ENCODE measurements around the gene RALGAPA2.

Gene RALGAPA2

GRCh38 chr20:20436689-20437088 is 275.8 kb downstream of the RALGAPA2 start:
- no peak for DNase-seq (ENCODE audit: low spot score)

GRCh38 chr20:20435453-20435852 is 277.0 kb downstream of the RALGAPA2 start:
- no peak for DNase-seq (ENCODE audit: low spot score)

- DNase-seq (ENCODE audit: low spot score): no peak
These were observed 279.7 kb downstream of the RALGAPA2 start for GRCh38 chr20:20432618-20433286.

- no peak for DNase-seq (ENCODE audit: low spot score)
These were observed 282.4 kb downstream of the RALGAPA2 start for GRCh38 chr20:20430066-20430465.

DNA sequence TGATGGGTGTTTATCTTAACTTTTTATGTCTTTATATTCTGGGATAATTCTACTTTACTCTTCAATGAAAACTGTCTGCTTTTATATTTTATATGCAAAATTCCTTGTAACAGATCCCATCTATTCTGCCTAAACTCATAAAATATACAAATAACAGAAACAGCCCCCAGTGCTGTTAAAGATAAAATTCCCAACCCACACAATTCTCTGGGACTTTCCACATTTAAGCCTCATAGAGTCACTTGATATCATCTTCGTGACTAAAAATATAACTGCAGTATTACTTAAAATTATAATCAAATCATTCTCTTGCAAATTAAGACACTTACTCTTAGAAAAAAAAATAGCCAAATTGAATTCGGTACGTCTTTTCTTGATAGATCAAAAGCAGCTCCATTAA is 284.4 kb downstream of the RALGAPA2 start:
- DNase-seq (ENCODE audit: low spot score): no peak

- DNase-seq (ENCODE audit: low spot score): no peak
These were observed 285.1 kb downstream of the RALGAPA2 start for GRCh38 chr20:20427227-20427864.

GRCh38 chr20:20426655-20426907 is 285.9 kb downstream of the RALGAPA2 start:
- DNase-seq (ENCODE audit: low spot score): no peak

DNA sequence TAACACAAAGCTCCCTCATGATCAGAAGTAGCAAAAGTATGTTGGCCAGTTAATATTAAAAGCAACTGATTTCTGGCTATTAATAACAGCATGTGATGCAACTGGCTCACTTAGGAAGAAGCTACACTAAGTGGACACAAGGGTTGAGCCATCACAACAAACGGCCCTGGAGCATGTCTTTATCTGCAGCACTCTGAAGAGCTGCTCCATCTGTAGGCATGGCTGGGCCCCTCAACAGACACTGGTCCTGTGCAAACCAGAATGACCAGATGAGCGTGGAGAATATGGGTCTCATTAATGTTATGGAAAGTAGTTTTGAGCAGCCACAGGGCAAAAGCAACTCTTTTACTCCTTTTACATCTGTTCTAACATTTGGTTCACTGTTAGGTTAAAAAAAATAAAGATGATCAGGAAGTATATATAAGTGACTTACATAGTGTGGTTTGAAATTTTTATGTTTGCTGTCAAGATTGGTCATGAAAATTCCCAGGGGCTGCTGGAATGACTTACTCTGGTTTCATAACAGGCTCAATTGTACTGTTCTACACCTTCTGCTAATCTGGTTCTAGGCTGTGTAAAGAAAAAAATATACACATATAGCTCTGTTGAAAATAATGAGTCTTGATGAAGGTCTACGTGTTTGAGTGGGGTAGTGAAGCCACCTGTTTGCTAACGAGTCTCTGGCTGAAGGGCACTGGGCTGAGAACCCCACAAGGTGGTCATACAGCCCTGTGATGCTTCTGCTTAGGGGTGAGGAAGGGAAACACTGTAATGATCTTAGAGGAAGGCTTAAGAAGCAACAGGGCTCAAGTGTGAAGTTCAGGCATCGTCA is 286.4 kb downstream of the RALGAPA2 start:
- no peak for DNase-seq (ENCODE audit: low spot score)

GRCh38 chr20:20423117-20423516 is 289.3 kb downstream of the RALGAPA2 start:
- DNase-seq (ENCODE audit: low spot score): no peak

GRCh38 chr20:20417876-20418676 is 294.4 kb downstream of the RALGAPA2 start:
- DNase-seq (ENCODE audit: low spot score): no peak

GRCh38 chr20:20415321-20415720 is 297.1 kb downstream of the RALGAPA2 start:
- DNase-seq (ENCODE audit: low spot score): no peak

- DNase-seq (ENCODE audit: low spot score): no peak
These were observed 297.7 kb downstream of the RALGAPA2 start for GRCh38 chr20:20414640-20415220.

GRCh38 chr20:20413810-20414281 is 298.6 kb downstream of the RALGAPA2 start:
- DNase-seq (ENCODE audit: low spot score): no peak

DNA sequence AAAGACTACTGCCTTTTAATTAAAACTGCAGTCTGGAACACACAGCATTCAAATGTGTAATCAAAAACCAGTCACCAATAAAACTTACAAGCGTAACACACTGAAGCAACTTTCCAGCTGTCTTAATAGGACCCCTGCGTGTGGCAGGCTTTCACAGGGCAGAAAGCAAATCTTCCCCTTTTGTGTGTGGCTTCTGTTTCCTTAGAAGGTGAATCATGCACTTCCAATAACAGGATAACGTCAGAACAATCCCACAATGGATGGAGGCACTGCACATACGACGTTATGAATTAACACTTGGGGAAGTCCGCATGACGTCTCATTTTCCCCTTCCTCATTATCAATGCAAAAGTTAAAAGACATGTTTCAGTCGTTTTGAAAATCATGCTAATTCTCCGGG is 299.7 kb downstream of the RALGAPA2 start:
- no peak for DNase-seq (ENCODE audit: low spot score)

DNA sequence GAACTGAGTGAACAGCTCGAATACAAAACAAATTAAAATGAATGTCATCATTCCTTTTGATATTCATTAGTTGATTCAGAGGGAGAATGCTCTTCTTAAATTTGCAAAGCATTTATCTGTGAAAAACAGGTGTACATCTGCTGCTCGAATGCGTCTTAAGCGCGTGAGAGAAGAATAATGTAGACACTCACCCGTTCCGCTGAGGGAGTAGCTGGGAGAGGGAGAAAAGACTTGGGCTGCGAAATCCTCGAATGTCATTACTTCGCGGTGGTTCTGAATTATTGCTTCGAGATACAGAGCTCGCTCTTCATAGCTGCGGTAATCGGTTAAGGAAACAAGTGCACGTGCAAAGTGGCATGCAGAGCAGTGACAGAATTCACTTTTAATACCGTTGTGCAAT is 300.6 kb downstream of the RALGAPA2 start:
- DNase-seq (ENCODE audit: low spot score): no peak

GRCh38 chr20:20411402-20411801 is 301.0 kb downstream of the RALGAPA2 start:
- no peak for DNase-seq (ENCODE audit: low spot score)

GRCh38 chr20:20410678-20411077 is 301.8 kb downstream of the RALGAPA2 start:
- no peak for DNase-seq (ENCODE audit: low spot score)

DNA sequence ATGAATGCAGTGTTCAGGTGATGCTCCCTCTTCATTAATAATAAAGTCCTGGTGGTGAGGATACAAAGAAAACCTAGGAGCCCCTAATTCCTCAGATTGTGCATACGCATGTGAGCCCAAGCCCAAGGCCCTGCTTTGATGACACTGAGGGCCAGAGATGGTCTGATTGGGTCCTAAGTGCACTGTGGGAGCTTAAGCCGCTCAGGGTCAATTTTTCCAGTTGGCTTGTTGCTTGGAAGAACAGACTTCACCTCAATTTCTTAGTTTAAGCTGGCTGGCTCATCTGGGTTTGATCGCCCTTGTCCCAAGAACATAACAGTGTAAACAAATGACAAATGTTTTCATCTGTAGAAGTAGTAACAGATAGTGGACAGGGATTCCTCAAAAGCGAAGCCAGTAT is 303.1 kb downstream of the RALGAPA2 start:
- DNase-seq (ENCODE audit: low spot score): no peak

GRCh38 chr20:20407891-20408805 is 304.3 kb downstream of the RALGAPA2 start:
- no peak for DNase-seq (ENCODE audit: low spot score)

DNA sequence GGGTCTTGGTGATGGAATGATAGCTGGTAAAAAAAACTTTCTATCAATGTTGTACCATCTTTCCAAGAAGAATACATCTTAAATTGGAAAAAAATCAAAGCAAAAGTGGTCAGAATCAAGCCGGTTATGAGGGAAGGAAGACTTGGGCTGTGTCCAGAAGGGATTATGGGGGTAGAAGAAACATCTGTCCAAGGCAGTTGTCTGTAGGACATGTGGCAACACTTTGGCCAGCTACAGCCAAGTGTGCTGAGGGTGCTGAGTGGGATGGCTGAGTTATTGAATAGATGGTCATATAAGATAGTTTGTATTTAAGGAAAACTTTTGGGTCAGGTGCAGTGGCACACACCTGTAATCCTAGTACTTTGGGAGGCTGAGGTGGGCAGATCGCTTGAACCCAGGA is 306.1 kb downstream of the RALGAPA2 start:
- no peak for DNase-seq (ENCODE audit: low spot score)

DNA sequence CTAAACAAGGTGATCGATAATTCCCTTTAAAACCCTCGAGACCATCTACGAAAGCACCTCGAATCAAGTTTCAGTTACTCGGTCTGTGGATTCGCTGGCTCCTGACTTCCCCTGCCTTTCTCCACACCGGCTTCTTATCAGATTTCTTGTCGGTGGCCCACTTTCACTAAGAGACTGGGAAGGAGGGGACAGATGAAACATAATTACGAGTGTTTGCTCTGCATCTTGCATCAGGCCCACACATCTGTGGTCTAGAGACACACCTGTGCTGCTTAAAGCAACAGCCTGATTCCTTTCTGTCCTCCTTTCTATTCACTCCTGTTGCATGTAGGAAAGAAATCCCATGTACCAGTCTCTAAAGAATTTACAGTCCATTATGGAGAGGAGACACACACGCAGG is 306.8 kb downstream of the RALGAPA2 start:
- DNase-seq (ENCODE audit: low spot score): no peak
